GM12878 (cell line): Measurements from ENCODE around the gene IFNB1. TPM values are rescaled to one million over a fixed set of nuclear protein-coding genes. Genes with fewer than 3 reads are reported as not detected.

ENCODE experiments used
- ATF2 ChIP-seq: IDR thresholded peaks from 2 replicates; pipeline ENCODE4 v1.6.1; 2012; ENCODE audit warnings: low read length, inconsistent platforms
- BCLAF1 ChIP-seq: fragments of 450-650 bp; IDR thresholded peaks from 2 replicates; pipeline ENCODE4 v1.6.1; 2017; ENCODE audit warnings: antibody characterized with exemption, mild to moderate bottlenecking, moderate library complexity
- EED ChIP-seq: sonication (generic); IDR thresholded peaks from 2 replicates; pipeline ENCODE4 v1.6.1; 2016; ENCODE audit warnings: antibody characterized with exemption, low read depth
- EP300 ChIP-seq, 2 experiments: fragments of 150-350 bp in 1 of 2; IDR thresholded peaks; 2 replicates each; pipeline ENCODE4 v1.6.1; 2011 to 2012; ENCODE audit warnings: low read depth in 2 of 2, low read length in 2 of 2, borderline replicate concordance in 1 of 2, improper control_type of control experiment in 1 of 2, inconsistent platforms in 1 of 2; ENCODE audit not compliant: control insufficient read depth in 1 of 2
- EZH2 ChIP-seq: IDR thresholded peaks from 2 replicates; pipeline ENCODE4 v1.6.1; 2012; ENCODE audit warnings: low read depth, mild to moderate bottlenecking, control low read depth, inconsistent platforms, low read length, borderline replicate concordance; ENCODE audit not compliant: control insufficient read depth
- MTA3 ChIP-seq: IDR thresholded peaks from 2 replicates; pipeline ENCODE4 v1.6.1; 2012; ENCODE audit warnings: low read length, inconsistent platforms, borderline replicate concordance
- NBN ChIP-seq: fragments of 450-650 bp; IDR thresholded peaks from 2 replicates; pipeline ENCODE4 v1.6.1; 2016
- NKRF ChIP-seq: fragments of 450-650 bp; conservative IDR thresholded peaks from 2 replicates; pipeline ENCODE4 v1.6.1; 2017; ENCODE audit warnings: mild to moderate bottlenecking, moderate library complexity
- NR2F1 ChIP-seq: fragments of 450-650 bp; conservative IDR thresholded peaks from 2 replicates; pipeline ENCODE4 v1.6.1; 2017; ENCODE audit warnings: mild to moderate bottlenecking
- POU2F2 ChIP-seq: IDR thresholded peaks from 3 replicates; pipeline ENCODE4 v1.6.1; 2011; ENCODE audit warnings: low read depth, mild to moderate bottlenecking, low read length, borderline replicate concordance
- RB1 ChIP-seq: fragments of 450-650 bp; formaldehyde crosslinking; IDR thresholded peaks from 2 replicates; pipeline ENCODE4 v1.6.1; 2017; ENCODE audit warnings: mild to moderate bottlenecking, borderline replicate concordance
- SIN3A ChIP-seq: IDR thresholded peaks from 2 replicates; pipeline ENCODE4 v1.6.1; 2012; ENCODE audit warnings: low read depth, low read length, improper control_type of control experiment
- SP1 ChIP-seq: IDR thresholded peaks from one replicate; pipeline ENCODE4 v1.6.1; 2011; ENCODE audit warnings: low read depth, low read length
- USF1 ChIP-seq: IDR thresholded peaks from 2 replicates; pipeline ENCODE4 v1.6.1; 2011; ENCODE audit warnings: borderline replicate concordance, low read depth, mild to moderate bottlenecking, moderate library complexity, mixed read lengths, low read length; ENCODE audit not compliant: insufficient read depth; ENCODE audit errors: extremely low read length
- ZNF274 ChIP-seq: IDR thresholded peaks from one replicate; pipeline ENCODE4 v1.8.0; 2011; ENCODE audit not compliant: insufficient read length, insufficient read depth
- ZNF592 ChIP-seq: fragments of 450-650 bp; IDR thresholded peaks from 2 replicates; pipeline ENCODE4 v1.6.1; 2017; ENCODE audit warnings: mild to moderate bottlenecking, moderate library complexity
- polyA plus RNA-seq, 11 experiments: library from polyadenylated mRNA; depleted of rRNA in 4 of 11; unstranded in 6 of 11; stranded (reverse) in 5 of 11; fragments of >200 nt; fragmentation: Nextera tagmentation in 4 of 11; fragmentation: Illumina TruSeq in 1 of 11; extraction: Ambion mirVana in 4 of 11; extraction: Trizol in 1 of 11; gene quantifications; 1 replicate in 1 of 11; 2 replicates in 10 of 11; pipeline versions ENCODE4 v1.2.1 to v1.2.3, GENCODE V29; 2011 to 2016; ENCODE audit warnings: inconsistent platforms in 2 of 11, missing spikeins in 2 of 11, low read depth in 1 of 11
- total RNA-seq, 4 experiments: library from RNA; depleted of rRNA in 3 of 4; stranded (reverse); fragments of >200 nt in 3 of 4; fragmentation: Illumina TruSeq in 1 of 4; extraction: Trizol in 1 of 4; gene quantifications; 2 replicates each; pipeline versions ENCODE4 v1.2.1 to v1.2.3, GENCODE V29; 2013 to 2021

The IFNB1 gene
- total and polyA plus RNA-seq, 10 of the 15 experiments (the other 5 are each of a cell fraction or from before 2014, with no cell fraction given): 0.18 TPM; not detected in 9

- TF ChIP-seq ATF2: no peak
- no peak for TF ChIP-seq EZH2
- 0 out of 2 replicates have a peak, but pooled peaks have one; percentile 25 for TF ChIP-seq NR2F1
- peak; percentile 56; the same call in 1 of the 2 replicates for TF ChIP-seq EED
- no peak for TF ChIP-seq RB1
- peak; percentile 35; the same call in 1 of the 2 replicates for TF ChIP-seq NKRF
- TF ChIP-seq MTA3: no peak
- no peak for TF ChIP-seq ZNF274
- no peak for TF ChIP-seq SP1
- TF ChIP-seq ZNF592: no peak
- no peak for TF ChIP-seq BCLAF1
- no peak for TF ChIP-seq SIN3A
- TF ChIP-seq EP300 (IDR thresholded peaks at IDR 0.05; ENCODE audit: borderline replicate concordance in 1 of 2, control insufficient read depth in 1 of 2, low read depth in 2 of 2, low read length in 2 of 2): no peak
- TF ChIP-seq USF1: no peak
- 0 out of 2 replicates have a peak, but pooled peaks have one; percentile 3 for TF ChIP-seq NBN
- TF ChIP-seq POU2F2: no peak
These were observed 46.5 kb downstream of the IFNB1 start, which contains the start of gene HACD4 (continued) for GRCh38 chr9:21031091-21031807.
